Heart left ventricle (tissue), 16 donors: ENCODE results near the gene DHX40. TPM values are rescaled to one million over a fixed set of nuclear protein-coding genes. Genes with fewer than 3 reads are reported as not detected.
"Not testable (repeated sequence)": the region's sequence is repeated elsewhere in the genome, so short reads cannot be mapped to it uniquely, and the experiment has no call there.

Experiments used
- ATAC-seq, 4 donors: fragments of 200-7000 bp; cut with Tn5 transposase; one replicate each; pipeline ENCODE4 v1.9.1; 2020 to 2022; ENCODE audit warnings: moderate library complexity in 4 of 4, mild to moderate bottlenecking in 3 of 4, moderate number of reproducible peaks in 1 of 4
- DNase-seq, 5 donors: peaks; one replicate each; pipeline ENCODE4 v3.0.0-alpha.2; 2020
- H3K27ac ChIP-seq, 12 donors: fragments of 200-600 bp; sonication (generic) in 4 of 12; one replicate each; pipeline versions ENCODE4 v1.5.0 to v1.8.0; 2016 to 2022; ENCODE audit warnings: mild to moderate bottlenecking in 2 of 12
- H3K27me3 ChIP-seq, 9 donors: fragments of 200-600 bp; sonication (generic) in 2 of 9; one replicate each; pipeline versions ENCODE4 v1.5.1 to v1.8.0; 2016 to 2022; ENCODE audit warnings: mild to moderate bottlenecking in 3 of 9
- H3K36me3 ChIP-seq, 9 donors: fragments of 200-600 bp; sonication (generic) in 2 of 9; one replicate each; pipeline versions ENCODE4 v1.5.0 to v1.8.0; 2018 to 2022; ENCODE audit warnings: mild to moderate bottlenecking in 2 of 9
- H3K4me1 ChIP-seq, 12 donors: fragments of 200-600 bp; sonication (generic) in 4 of 12; one replicate each; pipeline versions ENCODE4 v1.5.0 to v1.8.0; 2016 to 2022; ENCODE audit warnings: mild to moderate bottlenecking in 3 of 12
- H3K4me3 ChIP-seq, 12 donors: fragments of 200-600 bp; sonication (generic) in 4 of 12; one replicate each; pipeline versions ENCODE4 v1.5.0 to v1.8.0; 2017 to 2022; ENCODE audit warnings: mild to moderate bottlenecking in 9 of 12, moderate library complexity in 4 of 12
- H3K9me3 ChIP-seq, 12 donors: fragments of 200-600 bp; sonication (generic) in 4 of 12; one replicate each; pipeline versions ENCODE4 v1.5.0 to v1.8.0; 2016 to 2022; ENCODE audit warnings: mild to moderate bottlenecking in 1 of 12
- POLR2A ChIP-seq, 2 donors: fragments of 450-650 bp; IDR thresholded peaks; one replicate each; pipeline ENCODE4 v1.6.1; 2017; ENCODE audit warnings: antibody characterized with exemption in 2 of 2, mild to moderate bottlenecking in 2 of 2, moderate library complexity in 2 of 2
- WGBS, 4 donors: extraction: QIAGEN DNeasy Blood & Tissue Kit in 2 of 4; methylation state at CpG; one replicate each; pipeline versions ENCODE4 v1.1.5 to v1.1.7; 2013 to 2018; 5-methylcytosine and 5-hydroxymethylcytosine counted together
- intact Hi-C, 10 donors: fragments of 100-400 bp; cut with DNase I; formaldehyde crosslinking; loops; one replicate each; pipeline versions ENCODE4 v1.11.1 to v1.14.2; 2022
- polyA plus RNA-seq, 2 donors: library from polyadenylated mRNA; stranded (reverse); fragments of 200-250 nt; gene quantifications; one replicate each; pipeline ENCODE4 v1.2.3, GENCODE V29; 2013
- total RNA-seq, 9 donors: library from RNA; depleted of rRNA in 2 of 9; stranded (reverse); fragments of >200 nt in 2 of 9; fragmentation: NEBNext Ultra II Directional in 3 of 9; extraction: Animal tissue kit (Norgen Biotek cat#: 25700) in 3 of 9; gene quantifications; one replicate each; pipeline versions ENCODE4 v1.1.0 to v1.2.4, GENCODE V29; 2016 to 2023
- TF ChIP-seq, protein P1 (sequence below), 12 donors: fragments of 200-600 bp; sonication (generic) in 4 of 12; IDR thresholded peaks; one replicate each; pipeline versions ENCODE4 v1.5.0 to v1.8.0; 2018 to 2022; ENCODE audit warnings: antibody characterized with exemption in 12 of 12, mild to moderate bottlenecking in 5 of 12
- donor health status: ischemic (EF 13 %, LVEDD 7.1; RV severe dilation, severe dysfunction).
- donor health status: healthy with polysubstance abuse.
- donor health status: DM: no; HTN: yes; CAD: no.
- donor health status: DM: no; HTN: no; CAD: no.
- donor health status: ischemic (EF 25% LVEDD 6.9; RV normal size, moderate dysfunction).
- donor health status: ischemic (EF 25% LVEDD 5.7; RV mildly dilated, moderate dysfunction).
- donor health status: healthy.
- donor health status: DM: yes; HTN: yes; CAD: no.
- donor health status: ischemic (EF 35%, LVEDD 5.7; RV mildly dilated, moderate dysfunction).
- donor health status: nonischemic (EF 11% LVEDD 7.7; RV severe dilation, severe dysfunction).
- donor health status: DM: yes; HTN: yes; CAD: no.
- donor health status: PGD.
- donor health status: ischemic (EF 29% LVEDD 5.4; RV normal size, mild dysfunction).
- donor health status: nonischemic (EF 23%, LVEDD 6.1; RV moderate dilation, normal function).

Gene DHX40
- total and polyA plus RNA-seq, 11 donors = 5.5 to 25.4 (median 21.2) TPM

DNA sequence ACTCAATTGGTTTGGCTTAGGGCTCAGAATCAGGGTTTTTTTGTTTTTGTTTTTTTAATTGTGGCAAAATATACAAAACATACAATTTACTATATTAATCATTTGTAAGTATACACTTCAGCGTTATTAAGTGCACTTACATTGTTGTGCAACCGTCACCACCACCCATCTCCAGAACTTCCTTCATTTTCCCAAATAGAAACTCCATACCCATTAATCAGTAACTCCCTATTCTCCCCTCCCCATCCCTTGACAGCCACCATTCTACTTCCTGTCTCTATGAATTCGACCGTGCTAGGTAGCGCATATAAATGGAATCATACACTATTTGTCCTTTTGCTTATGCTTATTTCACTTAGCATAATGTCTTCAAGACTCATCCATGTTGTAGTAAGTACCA lies 45.2 kb upstream of the DHX40 start:
- no peak overlapping the region for H3K4me3 ChIP-seq
- intact Hi-C loops = loop anchor here in 5 of 10 donors (5.0 to 10.0 kb wide), 2 partner anchors 205 to 208 kb away; no protein-coding TSS in a partner anchor
- ATAC-seq (no peak), DNase-seq (no peak)
- H3K36me3 ChIP-seq = no peaks in the 10 kb centered on the region
- H3K9me3 ChIP-seq = no peaks in the 10 kb centered on the region
- no peaks in the 10 kb centered on the region for H3K27me3 ChIP-seq
- no peak for TF ChIP-seq POLR2A (IDR thresholded peaks at IDR 0.05)
- TF ChIP-seq, protein P1, sequence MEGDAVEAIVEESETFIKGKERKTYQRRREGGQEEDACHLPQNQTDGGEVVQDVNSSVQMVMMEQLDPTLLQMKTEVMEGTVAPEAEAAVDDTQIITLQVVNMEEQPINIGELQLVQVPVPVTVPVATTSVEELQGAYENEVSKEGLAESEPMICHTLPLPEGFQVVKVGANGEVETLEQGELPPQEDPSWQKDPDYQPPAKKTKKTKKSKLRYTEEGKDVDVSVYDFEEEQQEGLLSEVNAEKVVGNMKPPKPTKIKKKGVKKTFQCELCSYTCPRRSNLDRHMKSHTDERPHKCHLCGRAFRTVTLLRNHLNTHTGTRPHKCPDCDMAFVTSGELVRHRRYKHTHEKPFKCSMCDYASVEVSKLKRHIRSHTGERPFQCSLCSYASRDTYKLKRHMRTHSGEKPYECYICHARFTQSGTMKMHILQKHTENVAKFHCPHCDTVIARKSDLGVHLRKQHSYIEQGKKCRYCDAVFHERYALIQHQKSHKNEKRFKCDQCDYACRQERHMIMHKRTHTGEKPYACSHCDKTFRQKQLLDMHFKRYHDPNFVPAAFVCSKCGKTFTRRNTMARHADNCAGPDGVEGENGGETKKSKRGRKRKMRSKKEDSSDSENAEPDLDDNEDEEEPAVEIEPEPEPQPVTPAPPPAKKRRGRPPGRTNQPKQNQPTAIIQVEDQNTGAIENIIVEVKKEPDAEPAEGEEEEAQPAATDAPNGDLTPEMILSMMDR (IDR thresholded peaks at IDR 0.05) = no peak
- no peak overlapping the region for H3K27ac ChIP-seq
- peaks cover 0 to 26% (median 0%) of the 10 kb centered on the region in 12 donors for H3K4me1 ChIP-seq
- WGBS, 4 donors = 74 to 76% (median 74%) methylated on average over 5 of the region's 5 CpGs

DNA sequence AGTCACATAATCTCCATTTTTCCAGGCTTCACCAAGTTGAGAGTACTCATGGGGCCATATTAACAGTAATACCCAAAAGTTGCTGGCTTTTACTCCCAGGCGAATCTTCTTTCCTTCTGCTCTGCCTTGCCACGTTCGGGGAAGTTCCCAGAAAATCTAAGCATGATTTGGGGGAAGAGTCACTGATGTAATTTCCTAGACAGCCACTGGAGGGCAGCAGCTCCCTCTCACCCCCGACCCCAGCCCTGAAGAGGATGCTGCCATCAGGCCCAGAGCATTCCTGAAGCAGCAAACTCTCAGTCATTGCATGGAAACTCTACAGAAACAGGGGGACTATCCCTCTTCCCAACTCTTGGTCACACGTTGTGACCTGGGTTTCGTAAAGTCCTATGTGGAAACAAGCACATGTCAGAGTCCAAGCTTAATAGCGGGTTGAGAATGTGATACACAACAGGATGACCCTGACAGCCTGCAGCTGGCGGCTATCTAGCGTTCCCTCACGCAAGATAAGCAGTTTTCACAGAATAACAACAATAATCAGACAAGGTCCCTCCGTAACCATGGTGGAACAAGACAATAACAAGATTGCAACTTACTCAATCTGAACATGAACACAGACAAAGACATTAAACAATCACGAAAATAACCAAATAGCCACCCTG lies 43.8 kb upstream of the DHX40 start:
- H3K4me1 ChIP-seq = peaks cover 0 to 19% (median 0%) of the 10 kb centered on the region in 12 donors
- no peaks in the 10 kb centered on the region for H3K27me3 ChIP-seq
- TF ChIP-seq POLR2A (IDR thresholded peaks at IDR 0.05) = no peak
- TF ChIP-seq, protein P1 (IDR thresholded peaks at IDR 0.05) = peak; percentile 75 to 89 (median 86)
- H3K4me3 ChIP-seq = no peak overlapping the region
- intact Hi-C loops = loop anchor here in 5 of 10 donors (5.0 to 10.0 kb wide), 2 partner anchors 207 to 209 kb away; no protein-coding TSS in a partner anchor
- no peaks in the 10 kb centered on the region for H3K36me3 ChIP-seq
- no peaks in the 10 kb centered on the region for H3K9me3 ChIP-seq
- peak in 3 of 4 donors; percentile 61 to 80 (median 72) for ATAC-seq
- H3K27ac ChIP-seq = no peak overlapping the region
- WGBS, 4 donors = 38 to 49% (median 41%) methylated on average over 10 to 12 of the region's 12 CpGs
- peak in 4 of 5 donors; percentile 34 to 46 (median 40) for DNase-seq

DNA sequence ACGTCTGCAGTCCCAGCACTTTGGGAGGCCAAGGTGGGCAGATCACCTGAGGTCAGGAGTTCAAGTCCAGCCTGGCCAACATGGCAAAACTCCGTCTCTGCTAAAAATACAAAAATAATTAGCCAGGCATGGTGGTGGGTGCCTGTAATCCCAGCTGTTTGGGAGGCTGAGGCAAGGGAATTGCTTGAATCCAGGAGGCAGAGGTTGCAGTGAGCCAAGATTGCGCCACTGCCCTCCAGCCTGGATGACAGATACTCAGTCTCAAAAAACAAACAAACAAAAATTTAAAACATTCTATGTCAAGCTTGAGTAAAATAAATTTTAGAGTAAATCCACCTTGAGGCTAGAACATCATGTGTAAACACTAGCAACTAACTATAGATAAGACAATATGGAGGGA lies 40.5 kb upstream of the DHX40 start:
- not testable (repeated sequence) for DNase-seq, H3K4me3 ChIP-seq, H3K27me3 ChIP-seq, H3K36me3 ChIP-seq, H3K9me3 ChIP-seq, ATAC-seq, H3K27ac ChIP-seq
- peaks cover 0 to 17% (median 0%) of the 10 kb centered on the region in 12 donors for H3K4me1 ChIP-seq
- WGBS, 4 donors = 83 to 87% (median 84%) methylated on average over 3 of the region's 3 CpGs
- intact Hi-C loops = loop anchor here in 5 of 10 donors (5.0 to 10.0 kb wide), 2 partner anchors 210 to 213 kb away; no protein-coding TSS in a partner anchor

DNA sequence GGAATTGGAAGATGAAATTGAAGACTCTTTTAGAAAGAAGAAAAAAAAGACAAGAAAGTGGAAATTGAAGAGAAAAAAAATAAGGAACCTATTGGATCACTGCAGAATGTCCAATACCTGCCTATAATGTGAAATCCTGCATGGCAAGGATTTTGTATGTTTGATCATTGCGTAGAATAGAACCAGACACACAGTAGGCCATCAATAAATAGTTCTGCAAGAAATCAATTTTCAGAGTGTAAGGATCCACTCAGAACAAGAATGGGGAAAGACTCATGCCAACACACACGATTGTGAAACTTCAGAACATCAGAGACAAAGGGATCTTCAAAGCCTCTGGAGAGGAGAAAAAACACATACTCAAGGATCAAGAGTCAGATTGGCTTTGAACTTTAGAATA lies 39.7 kb upstream of the DHX40 start:
- no peak overlapping the region for H3K4me3 ChIP-seq
- no peaks in the 10 kb centered on the region for H3K36me3 ChIP-seq
- WGBS, 4 donors = 71 to 83% (median 75%) methylated on average over 2 of the region's 2 CpGs
- DNase-seq = no peak
- no peak overlapping the region for H3K27ac ChIP-seq
- H3K27me3 ChIP-seq = no peaks in the 10 kb centered on the region
- peaks cover 0 to 10% (median 0%) of the 10 kb centered on the region in 12 donors for H3K4me1 ChIP-seq
- no peak for TF ChIP-seq POLR2A (IDR thresholded peaks at IDR 0.05)
- TF ChIP-seq, protein P1 (IDR thresholded peaks at IDR 0.05) = no peak
- ATAC-seq = no peak
- H3K9me3 ChIP-seq = no peaks in the 10 kb centered on the region
- intact Hi-C loops = loop anchor here in 2 of 10 donors (10.0 kb wide), 1 partner anchor 211 kb away; no protein-coding TSS in a partner anchor
